NCI-H187 (cell line): ENCODE measurements around the gene ITPKA.
"Not testable (repeated sequence)": the region's sequence is repeated elsewhere in the genome, so short reads cannot be mapped to it uniquely, and the experiment has no call there.

Experiments
- DNase-seq, 2 experiments: peaks; one replicate each; lab custom pipeline; 2025; lab: John Stamatoyannopoulos, UW

Gene ITPKA

DNA sequence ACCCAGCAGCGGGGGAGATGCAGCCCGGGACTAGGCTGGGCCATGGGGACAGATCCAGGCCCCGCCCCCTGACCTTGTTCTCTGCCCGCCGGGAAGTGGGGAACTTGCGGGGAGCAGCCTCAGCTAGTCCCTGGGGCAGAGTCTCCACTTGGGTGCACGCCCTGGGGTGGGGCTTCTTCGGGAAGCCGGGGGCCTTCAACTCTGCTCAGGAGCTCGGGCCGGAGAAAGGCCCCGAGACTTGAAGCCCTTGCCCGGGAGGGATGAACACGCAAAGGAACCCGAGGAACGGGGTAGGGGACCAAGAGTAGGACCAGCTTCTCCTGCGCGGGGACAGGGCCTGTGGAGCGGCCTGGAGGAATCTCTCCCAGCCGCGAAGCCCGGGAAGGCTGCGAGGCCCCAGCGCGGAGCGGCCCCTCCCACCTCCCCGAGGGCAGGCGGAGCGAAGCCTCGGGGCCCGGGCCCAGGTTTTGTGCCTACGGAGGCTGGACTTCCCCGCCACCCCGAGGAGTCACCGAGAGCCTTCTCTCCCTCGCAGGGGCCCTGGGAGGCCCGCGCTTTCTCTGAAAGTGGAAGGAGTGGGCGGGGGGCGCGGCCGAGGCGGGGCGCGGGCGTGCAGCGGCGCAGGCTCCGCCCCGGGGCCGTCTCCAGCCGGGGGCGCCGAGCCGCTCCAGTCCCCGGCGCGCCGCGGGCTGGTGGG lies at the start of gene ITPKA:
ITPKA (plus strand) TSS at position 670 of the 697 bp plus-strand sequence. CDS start 54 bp downstream, outside the sequence.
- DNase-seq, result no peak

DNA sequence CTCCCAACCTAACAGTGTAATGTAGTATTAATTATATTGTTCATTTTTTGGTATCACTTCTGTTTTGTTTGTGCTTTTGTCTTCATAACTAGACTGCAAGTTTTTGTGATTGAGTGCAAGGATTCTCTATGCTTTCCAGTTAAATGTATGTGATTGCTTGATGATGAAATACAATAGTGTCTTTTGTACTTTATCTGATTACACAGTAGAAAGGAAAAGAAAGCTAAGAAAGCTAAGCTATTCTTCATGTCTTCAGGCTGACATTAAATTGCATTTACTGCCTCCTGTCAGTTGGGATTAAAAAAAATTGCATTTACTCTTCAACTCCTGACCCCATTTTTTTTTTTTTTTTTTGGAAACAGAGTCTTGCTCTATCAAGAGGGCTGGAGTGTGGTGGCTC lies 48.3 kb upstream of the ITPKA start:
- no peak for DNase-seq

DNA sequence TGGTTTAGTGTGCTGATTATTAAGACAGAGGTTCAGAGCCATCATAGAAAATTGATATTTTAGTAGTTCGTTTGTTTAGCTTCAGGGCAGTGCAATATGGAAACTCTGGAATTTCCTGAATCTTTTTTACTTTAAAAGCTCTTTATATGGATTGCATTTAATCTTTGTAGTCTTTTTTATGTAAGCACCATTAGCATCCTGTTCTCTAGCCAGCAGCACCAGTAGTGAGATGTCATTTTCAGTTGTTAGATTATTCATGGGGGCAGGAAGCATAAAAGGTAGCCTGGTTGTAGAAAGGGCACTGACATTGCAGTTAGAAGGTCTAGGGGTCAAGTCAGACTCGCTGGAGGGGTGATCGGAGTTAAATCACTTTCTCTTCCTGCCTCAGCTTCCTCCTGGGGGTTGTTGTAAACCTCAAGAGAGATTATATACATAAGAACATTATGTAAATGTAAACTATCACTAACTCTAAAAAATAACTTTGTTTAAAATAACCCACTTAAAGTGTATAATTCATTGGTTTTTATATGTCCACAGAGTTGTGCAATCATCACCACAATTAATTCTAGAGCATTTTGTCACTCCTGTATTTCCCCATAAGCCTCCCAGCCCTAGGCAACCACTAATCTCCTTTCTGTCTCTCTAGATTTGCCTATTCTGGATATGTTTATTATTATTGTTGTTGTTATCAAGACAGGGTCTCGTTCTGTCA lies 31.4 kb upstream of the ITPKA start:
- DNase-seq, result no peak

DNA sequence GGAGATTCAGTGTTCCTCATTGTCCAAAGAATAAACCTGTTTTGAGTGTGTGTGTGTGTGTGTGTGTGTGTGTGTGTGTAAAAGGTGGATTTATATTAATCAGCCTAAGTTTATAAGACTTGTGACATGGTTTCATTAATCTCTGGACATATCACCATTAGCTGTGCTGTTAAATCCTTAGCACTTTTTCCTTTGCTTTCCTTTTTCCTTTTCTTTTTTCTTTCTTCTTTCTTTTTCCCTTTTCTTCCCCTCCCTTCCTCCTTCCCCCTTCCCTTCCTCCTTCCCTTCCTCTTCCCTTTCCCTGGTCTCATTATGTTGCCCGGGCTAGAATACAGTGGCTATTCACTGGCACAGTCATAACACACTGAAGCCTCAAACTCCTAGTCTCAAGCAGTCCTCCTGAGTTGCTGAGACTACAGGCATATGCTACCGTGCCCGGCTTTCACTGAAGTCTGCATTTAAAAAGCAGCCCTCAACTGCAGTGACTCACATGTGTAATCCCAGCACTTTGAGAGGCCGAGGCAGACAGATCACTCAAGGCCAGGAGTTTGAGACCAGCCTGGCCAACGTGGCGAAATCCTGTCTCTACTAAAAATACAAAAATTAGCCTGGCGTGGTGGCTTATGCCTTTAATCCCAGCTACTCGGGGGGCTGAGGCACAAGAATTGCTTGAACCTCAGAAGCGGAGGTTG lies 28.6 kb upstream of the ITPKA start:
- no peak for DNase-seq

DNA sequence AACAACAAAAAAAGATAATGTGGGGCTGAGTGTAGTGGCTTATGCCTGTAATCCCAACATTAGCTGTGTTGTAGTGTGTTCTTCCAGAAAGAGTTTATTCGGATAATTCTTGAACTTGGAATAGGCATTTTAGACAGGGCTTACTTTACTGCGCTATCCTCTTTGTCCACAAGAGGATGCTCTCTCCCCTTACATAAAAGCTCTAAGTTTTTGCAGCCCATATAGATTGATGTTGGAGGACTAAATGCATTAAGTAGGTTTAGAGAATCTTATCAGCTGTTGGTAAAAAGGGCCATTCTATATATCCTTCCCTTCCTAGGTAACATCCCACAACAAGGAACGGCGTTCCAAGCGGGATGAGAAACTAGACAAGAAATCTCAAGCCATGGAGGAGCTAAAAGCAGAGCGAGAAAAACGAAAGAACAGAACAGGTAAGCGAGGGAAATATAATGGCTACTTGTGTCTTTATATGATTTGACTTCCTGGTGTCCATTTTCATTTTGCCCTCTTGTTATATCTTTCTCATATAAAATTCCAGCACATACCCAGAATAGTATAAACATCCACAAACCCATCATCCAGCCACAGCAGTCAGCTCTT lies 27.8 kb upstream of the ITPKA start:
- no peak for DNase-seq

DNA sequence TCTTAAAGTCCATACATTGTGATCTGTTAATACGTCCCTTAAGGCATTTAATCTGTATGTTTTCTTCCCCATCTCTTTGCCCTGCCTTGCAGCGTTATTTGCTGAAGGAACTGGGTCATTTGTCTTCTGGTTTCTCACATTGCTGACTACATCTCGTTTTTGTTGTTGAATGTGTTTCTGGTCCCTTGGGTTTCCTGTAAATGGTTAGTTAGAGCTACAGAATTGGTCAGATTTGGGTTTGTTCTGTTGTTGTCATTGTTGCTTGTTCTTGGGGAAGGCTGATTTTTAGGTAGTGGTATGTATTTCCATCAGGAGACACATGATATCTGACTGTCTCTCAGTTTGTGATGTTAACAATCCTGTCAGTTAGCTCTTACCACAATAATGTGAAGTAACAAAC lies 27.0 kb upstream of the ITPKA start:
- DNase-seq, result no peak

DNA sequence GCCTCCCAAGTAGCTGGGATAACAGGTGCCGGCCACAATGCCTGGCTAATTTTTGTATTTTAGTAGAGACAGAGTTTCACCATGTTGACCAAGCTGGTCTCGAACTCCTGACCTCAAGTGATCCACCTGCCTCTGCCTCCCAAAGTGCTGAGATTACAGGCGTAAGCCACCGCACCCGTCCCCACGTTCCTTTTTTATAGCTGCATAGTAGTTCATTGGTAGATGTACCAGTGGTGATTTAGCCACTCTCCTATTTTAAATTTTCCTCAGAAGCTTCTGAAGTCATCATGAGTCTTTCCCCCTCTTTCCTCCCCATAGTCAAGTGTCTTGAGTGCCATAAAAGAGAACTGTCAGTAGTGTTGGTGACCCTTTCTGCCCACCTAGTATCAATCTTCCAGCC lies 24.0 kb upstream of the ITPKA start:
- not testable (repeated sequence) for DNase-seq

DNA sequence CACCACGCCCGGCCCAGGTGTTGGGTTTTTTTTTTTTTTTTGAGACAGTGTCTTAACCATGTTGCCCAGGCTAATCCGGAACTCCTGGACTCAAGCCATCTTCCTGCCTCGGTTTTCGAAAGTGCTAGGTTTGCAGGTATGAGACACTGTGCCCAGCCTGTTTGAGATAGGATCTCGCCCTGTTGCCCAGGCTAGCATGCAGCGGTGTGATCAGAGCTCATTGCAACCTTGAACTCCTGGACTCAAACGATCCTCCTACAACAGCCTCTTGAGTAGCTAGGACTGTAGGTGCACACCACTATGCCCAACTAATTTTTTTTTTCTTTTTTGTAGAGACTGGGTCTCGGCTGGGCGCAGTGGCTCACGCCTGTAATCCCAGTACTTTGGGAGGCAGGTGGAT lies 20.3 kb upstream of the ITPKA start:
- DNase-seq, result no peak

DNA sequence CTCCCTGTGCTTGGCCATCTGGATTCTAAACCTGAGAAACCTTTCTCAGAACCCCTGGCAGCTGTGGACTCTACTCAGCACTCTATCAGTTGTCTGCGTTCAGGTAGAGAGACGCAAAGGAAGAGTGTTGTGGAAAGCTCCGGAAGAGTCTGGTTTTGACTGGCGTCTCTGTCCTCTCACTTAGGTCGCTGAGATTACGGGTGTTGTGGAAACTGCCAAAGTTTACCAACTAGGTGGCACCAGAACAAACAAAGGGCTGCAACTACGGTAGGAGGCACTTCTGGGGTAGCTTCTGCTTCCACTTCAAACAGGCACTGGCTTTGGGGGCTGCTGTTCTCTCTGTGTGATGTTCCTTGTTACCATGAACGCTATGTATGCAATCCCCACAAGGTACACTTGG lies 19.2 kb upstream of the ITPKA start:
- no peak for DNase-seq

DNA sequence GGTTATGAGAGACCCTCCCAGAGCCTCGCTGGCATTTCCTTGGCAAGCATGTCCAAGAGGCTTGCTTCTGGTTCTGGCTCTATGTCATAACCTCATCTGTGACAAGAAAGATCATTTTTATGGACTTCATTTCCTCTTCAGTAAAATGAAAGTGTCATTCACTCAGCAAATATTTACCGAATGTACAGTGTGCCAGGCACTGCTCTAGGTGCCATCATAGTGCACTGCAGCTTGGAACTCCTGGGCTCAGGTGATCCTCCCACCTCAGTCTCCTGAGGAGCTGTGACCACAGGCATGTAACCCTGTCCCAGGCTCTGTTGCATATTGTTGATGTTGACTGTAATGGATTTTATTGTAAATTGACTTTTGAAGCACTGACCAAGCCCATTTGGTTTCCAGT lies 18.7 kb upstream of the ITPKA start:
- DNase-seq, result no peak

DNA sequence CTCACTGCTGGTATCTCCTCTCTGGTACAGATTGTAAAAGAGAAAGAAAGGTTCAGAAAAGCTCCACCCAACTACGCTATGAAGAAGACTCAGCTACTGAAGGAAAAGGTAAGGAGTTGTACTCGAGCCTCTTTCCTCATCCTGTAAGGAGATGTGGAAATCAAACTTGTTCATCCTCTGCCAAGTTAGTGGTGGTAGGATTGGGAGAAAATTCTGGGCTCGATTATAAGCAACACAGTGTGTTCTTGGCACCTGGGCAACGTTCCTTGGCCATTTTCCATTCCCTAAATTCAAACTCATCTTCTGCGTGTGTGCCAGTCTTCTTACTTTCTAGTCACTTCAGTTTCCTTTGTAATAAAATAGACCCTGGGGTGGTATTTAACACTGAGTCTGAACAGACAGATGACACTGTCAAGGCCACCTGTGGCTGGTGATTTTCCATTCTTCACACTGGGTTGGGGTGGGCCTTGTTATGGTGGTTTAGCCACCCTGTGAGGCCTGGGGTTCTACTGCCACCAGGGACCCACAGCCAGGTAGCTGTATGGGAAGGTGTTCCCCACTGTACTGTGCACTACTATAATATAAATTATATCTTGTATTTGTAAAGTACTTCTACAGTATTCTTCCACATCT lies 17.1 kb upstream of the ITPKA start:
- no peak for DNase-seq

DNA sequence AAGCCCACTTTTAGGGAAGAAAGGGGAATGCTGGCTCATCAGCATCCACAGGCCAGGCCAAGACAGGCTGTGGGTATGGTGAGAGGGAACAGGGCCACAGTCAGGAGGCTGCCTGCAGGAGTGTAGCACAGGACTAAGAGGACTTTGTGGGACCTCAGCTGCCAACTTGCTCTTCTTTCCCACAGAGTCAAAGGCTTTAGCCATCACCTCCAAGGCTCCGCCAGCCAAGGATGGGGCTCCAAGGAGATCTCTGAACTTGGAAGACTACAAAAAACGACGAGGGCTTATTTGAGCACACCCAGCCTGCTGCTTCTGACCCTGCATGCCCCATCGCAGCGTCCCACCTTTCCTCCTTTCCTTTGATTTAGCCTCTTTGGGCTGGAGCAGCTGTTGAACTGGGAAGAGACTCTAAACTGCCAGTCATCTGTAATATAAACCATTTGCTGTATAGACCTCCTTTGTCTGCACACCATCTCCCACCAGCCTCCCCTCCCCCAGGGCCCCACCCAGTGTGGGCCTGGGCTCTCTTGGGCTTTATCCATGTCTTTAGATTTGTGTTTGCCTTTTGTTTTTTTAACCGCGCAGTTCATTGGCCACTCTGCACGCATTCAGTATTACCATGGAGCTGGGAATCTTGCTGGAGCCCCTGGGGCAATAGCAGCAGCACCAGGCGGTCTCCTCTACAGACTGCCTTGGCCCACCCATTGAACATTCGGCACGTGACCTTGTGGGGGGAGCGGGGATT lies 13.1 kb upstream of the ITPKA start:
- no peak for DNase-seq

DNA sequence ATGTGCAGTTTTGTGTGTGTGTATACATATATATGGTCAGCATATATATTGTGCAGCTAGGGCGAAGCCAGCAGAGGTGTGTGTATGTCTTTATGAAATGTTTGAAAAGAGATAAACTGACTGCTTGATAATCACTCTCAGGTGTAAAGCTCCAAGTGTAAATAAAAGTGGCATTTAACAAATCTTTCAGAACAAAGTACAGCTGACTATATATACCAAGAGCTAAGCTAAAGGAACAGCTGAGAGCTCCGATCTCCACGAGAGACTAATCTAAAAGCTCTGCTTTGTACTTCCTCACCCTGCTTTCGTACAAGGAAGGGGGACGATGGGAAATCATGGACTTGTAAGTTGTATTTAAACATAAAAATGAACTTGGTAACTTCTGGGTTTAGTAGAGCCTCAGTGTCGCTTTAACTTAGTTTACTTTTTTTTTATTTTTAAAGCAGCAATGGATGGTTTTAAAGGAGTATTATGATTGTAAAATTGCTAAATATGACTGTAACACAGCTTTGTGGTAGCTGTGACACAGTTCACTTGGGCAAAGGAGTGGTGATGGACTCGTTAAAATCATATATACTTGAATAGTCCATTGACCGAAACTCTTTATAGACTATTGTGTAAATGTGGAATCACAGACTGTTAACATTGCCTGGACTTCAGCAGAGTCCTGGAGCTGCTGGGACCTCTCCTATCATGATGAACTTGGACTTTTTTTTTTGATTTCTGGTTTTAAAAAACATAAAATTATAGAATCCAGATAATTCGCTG lies 11.4 kb upstream of the ITPKA start:
- no peak for DNase-seq

DNA sequence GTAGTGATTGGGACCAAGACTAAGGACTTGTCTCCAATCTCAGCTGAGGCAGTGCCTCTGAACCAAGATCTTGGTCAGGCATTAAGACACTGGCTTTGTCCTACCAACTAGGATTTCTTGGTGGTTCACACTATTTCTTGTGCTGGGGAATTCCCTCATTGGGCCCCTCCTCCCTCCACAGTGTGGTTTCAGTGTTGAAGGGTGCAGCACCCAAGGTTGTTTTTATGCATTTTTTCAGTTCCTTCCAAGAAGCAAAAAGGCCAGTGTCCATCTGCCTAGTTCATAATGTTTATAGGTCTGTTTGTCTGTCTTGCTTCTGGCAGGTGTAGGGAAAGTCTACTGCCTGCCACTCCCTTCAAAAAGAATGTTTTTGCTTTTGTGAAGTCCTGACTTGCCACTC lies 10.6 kb upstream of the ITPKA start:
- DNase-seq, result no peak

DNA sequence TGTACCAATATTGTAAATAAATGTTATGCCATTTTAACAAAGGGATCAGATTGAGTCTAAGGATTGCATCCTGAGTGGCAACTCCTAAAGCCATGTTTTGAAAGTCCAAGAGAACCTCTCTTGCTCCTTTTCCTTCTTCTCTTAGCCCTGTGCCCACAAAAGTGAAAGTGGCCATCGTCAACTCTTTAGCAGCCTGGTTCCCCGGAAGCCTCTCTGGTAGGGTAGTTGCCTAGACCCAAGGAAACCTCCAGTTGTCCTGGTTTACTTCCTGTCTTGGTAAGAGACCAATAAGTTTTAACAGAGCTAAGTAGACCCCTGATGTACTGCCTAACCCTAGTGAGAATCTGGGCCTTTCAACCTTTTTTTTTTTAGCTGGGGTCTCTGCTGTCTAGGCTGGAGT lies 10.2 kb upstream of the ITPKA start:
- DNase-seq, result no peak

DNA sequence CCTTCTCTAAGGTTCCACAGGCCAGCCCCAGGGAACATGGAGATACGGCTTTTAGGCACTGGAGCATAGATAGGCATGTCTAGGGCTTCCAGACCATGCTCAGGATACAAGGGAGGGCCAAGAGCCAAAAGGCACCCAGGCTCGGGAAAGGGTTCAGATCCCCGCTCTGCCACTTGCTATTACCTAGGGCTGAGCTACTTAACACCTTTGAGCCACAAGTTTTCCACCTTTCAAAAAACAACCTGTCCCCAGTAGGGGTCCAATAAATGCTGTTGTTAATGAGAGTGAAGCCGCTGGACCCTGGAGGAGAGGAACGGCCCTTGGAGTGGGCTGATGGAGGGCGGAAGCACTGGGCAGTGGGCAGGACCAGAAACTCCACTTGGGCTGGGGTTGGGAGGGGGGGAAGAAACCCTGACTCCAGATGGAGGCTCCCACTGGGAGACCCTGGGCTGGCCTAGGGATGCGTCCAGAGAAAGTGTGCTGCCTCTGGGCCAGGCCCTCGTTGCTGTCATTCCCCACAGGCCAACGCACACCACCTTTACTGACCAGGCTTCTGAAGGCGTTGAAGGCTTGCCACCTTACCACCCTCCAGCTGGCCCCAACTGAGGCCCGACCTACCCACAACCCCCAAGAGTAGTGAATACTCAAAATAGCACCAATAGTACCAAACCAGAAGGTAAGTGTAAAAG lies 8.6 kb upstream of the ITPKA start:
- no peak for DNase-seq

DNA sequence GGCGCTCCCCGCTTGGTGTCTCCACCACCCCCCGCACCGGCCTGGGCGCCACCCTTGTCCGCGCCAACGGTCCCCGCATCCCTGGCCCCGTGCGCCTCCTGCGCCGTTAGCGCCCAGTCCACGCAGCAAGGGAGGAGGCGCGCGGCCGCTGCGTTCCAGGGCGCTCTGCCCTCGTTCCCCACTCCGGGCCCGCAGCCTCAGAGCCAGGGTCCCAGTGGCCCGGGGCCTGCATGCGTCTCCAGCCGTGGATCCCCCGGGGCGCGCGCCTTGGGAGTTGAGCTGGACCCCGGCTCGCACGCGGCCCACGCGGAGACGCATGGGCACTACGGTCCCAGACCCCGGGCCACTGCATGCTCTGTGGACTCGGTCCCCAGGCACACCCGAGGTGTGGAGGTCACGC lies 7.4 kb upstream of the ITPKA start:
- DNase-seq, result no peak

DNA sequence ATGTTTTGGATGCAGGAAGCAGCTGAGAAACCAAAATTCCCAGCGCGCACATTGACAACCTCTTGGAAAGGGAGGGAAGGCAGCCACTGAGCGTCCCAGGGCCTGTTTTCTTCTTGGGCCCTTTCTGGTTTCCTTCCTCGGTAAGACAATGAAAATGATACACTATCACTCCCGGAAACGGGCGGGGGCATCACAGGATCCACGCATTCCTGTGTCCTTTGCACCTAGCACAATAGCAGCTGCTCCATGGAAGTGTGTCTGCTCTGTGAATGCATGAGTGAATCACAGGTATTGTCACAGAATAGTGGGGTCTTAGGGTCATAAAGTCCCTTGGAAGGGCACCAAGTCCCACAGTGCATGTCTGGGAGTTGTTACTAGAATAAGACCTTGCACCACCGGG lies 6.3 kb upstream of the ITPKA start:
- DNase-seq, result no peak

DNA sequence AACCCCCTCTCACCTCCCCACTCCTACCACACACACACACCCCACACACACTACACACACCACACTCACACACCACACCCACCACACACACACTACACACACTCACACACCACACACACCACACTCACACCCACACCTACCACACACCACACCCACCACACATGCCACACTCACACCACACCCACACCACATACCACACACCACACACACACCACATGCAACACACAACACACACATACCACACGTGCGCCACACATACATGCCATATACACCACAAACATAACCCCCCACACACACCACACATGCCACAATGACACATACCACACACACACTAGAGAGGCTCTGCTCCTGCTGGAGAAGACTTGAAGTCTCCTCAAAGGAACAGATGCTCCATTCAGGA lies 5.9 kb upstream of the ITPKA start:
- no peak for DNase-seq

DNA sequence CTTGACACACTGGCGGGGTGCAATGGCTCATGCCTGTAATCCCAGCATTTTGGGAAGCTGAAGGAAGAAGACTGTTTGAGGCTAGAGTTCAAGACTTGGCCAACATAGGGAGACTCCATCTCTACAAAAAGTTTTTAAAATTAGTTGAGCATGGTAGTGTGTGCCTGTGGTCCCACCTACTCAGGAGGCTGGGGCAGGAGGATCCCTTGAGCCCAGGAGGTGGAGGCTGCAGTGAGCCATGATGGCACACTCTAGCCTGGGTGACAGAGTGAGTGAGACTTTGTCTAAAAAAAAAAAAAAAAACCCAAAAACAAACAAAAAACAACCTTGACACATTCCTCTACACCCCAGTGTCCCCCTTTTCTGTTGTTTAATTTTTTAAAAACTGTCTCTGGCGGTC lies 4.0 kb upstream of the ITPKA start:
- DNase-seq, result no peak
